Neural crest cell (in vitro differentiated cells): ENCODE results near the gene DOCK4. TPM values are rescaled to one million over a fixed set of nuclear protein-coding genes. Genes with fewer than 3 reads are reported as not detected.

Source experiments
- DNase-seq: peaks from one replicate; pipeline ENCODE4 v3.0.0; 2021; ENCODE audit warnings: low read depth, mixed read lengths, low spot score
- H3K27ac Mint-ChIP-seq: one replicate; pipeline ENCODE4 v1.8.0; 2021; ENCODE audit warnings: mild to moderate bottlenecking, mixed read lengths; ENCODE audit not compliant: unreplicated experiment
- H3K27me3 Mint-ChIP-seq: 2 replicates; pipeline ENCODE4 v1.8.0; 2021; ENCODE audit warnings: low read depth, mild to moderate bottlenecking, mixed read lengths
- H3K36me3 Mint-ChIP-seq: 2 replicates; pipeline ENCODE4 v1.8.0; 2021; ENCODE audit warnings: low read depth, mild to moderate bottlenecking, mixed read lengths
- H3K4me1 Mint-ChIP-seq: 2 replicates; pipeline ENCODE4 v1.8.0; 2021; ENCODE audit warnings: mixed read lengths
- H3K4me3 Mint-ChIP-seq: one replicate; pipeline ENCODE4 v1.8.0; 2021; ENCODE audit warnings: mild to moderate bottlenecking, mixed read lengths
- H3K9me3 Mint-ChIP-seq: 2 replicates; pipeline ENCODE4 v1.8.0; 2021; ENCODE audit warnings: mixed read lengths
- CTCF ChIP-seq: fragments of 200-600 bp; sonication (generic); conservative IDR thresholded peaks from 2 replicates; pipeline ENCODE4 v1.5.0; 2021; ENCODE audit warnings: antibody characterized with exemption, mild to moderate bottlenecking
- total RNA-seq: library from RNA; stranded (reverse); gene quantifications from 2 replicates; pipeline ENCODE4 v1.2.1, GENCODE V29; 2021

Gene DOCK4
- total RNA-seq, 1 donor from 2014 or later: 15.3 TPM

GRCh38 chr7:112160130-112160770 lies 45.9 kb downstream of the DOCK4 start:
- H3K4me1 Mint-ChIP-seq: peaks cover 42% of the 10 kb centered on the region
- H3K27ac Mint-ChIP-seq: no peak overlapping the region
- no peak for DNase-seq
- TF ChIP-seq CTCF: no peak
- H3K9me3 Mint-ChIP-seq: no peaks in the 10 kb centered on the region
- H3K27me3 Mint-ChIP-seq: no peaks in the 10 kb centered on the region
- peak overlapping the region; percentile 9 for H3K4me3 Mint-ChIP-seq
- no peaks in the 10 kb centered on the region for H3K36me3 Mint-ChIP-seq

- DNase-seq: no peak
- H3K9me3 Mint-ChIP-seq: no peaks in the 10 kb centered on the region
- no peak overlapping the region for H3K27ac Mint-ChIP-seq
- no peak for TF ChIP-seq CTCF
- no peak overlapping the region for H3K4me3 Mint-ChIP-seq
- H3K36me3 Mint-ChIP-seq: no peaks in the 10 kb centered on the region
- H3K4me1 Mint-ChIP-seq: peaks cover 42% of the 10 kb centered on the region
- no peaks in the 10 kb centered on the region for H3K27me3 Mint-ChIP-seq
Measured at GRCh38 chr7:112159351-112159750, 46.8 kb downstream of the DOCK4 start.

GRCh38 chr7:112157072-112157471 lies 49.1 kb downstream of the DOCK4 start:
- no peak for TF ChIP-seq CTCF
- Mint-ChIP-seq H3K27me3 (no peaks in the 10 kb centered on the region), H3K36me3 (no peaks in the 10 kb centered on the region), H3K27ac (no peak overlapping the region), H3K4me3 (no peak overlapping the region), H3K9me3 (no peaks in the 10 kb centered on the region), H3K4me1 (peaks cover 28% of the 10 kb centered on the region)
- DNase-seq: no peak

- no peak for DNase-seq
- H3K27me3 Mint-ChIP-seq: no peaks in the 10 kb centered on the region
- H3K36me3 Mint-ChIP-seq: no peaks in the 10 kb centered on the region
- no peak for TF ChIP-seq CTCF
- H3K4me1 Mint-ChIP-seq: peaks cover 22% of the 10 kb centered on the region
- no peaks in the 10 kb centered on the region for H3K9me3 Mint-ChIP-seq
- no peak overlapping the region for H3K4me3 Mint-ChIP-seq
- H3K27ac Mint-ChIP-seq: no peak overlapping the region
Measured at GRCh38 chr7:112156412-112156811, 49.8 kb downstream of the DOCK4 start.

GRCh38 chr7:112154690-112155089 lies 51.5 kb downstream of the DOCK4 start:
- H3K27me3 Mint-ChIP-seq: no peaks in the 10 kb centered on the region
- no peaks in the 10 kb centered on the region for H3K36me3 Mint-ChIP-seq
- TF ChIP-seq CTCF: no peak
- no peak for DNase-seq
- no peaks in the 10 kb centered on the region for H3K9me3 Mint-ChIP-seq
- H3K4me1 Mint-ChIP-seq: peaks cover 6% of the 10 kb centered on the region
- H3K4me3 Mint-ChIP-seq: no peak overlapping the region
- no peak overlapping the region for H3K27ac Mint-ChIP-seq
